ENCODE data around the gene MEF2A. TPM values are rescaled to one million over a fixed set of nuclear protein-coding genes. Genes with fewer than 3 reads are reported as not detected.

The MEF2A gene
- total RNA-seq, 4 donors from 2014 or later: 55.3 to 155 (median 105) TPM

- WGBS, 2 donors: 84 to 97% methylated on average over 4 of the region's 4 CpGs
- H3K36me3 ChIP-seq: no peaks in the 10 kb centered on the region
- TF ChIP-seq POLR2A (IDR thresholded peaks at IDR 0.05): no peak
- TF ChIP-seq, protein P1, sequence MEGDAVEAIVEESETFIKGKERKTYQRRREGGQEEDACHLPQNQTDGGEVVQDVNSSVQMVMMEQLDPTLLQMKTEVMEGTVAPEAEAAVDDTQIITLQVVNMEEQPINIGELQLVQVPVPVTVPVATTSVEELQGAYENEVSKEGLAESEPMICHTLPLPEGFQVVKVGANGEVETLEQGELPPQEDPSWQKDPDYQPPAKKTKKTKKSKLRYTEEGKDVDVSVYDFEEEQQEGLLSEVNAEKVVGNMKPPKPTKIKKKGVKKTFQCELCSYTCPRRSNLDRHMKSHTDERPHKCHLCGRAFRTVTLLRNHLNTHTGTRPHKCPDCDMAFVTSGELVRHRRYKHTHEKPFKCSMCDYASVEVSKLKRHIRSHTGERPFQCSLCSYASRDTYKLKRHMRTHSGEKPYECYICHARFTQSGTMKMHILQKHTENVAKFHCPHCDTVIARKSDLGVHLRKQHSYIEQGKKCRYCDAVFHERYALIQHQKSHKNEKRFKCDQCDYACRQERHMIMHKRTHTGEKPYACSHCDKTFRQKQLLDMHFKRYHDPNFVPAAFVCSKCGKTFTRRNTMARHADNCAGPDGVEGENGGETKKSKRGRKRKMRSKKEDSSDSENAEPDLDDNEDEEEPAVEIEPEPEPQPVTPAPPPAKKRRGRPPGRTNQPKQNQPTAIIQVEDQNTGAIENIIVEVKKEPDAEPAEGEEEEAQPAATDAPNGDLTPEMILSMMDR (IDR thresholded peaks at IDR 0.05): no peak
- intact Hi-C loops (cut with DNase I): no loop called here
- no peak for DNase-seq
- no peaks in the 10 kb centered on the region for H3K4me1 ChIP-seq
- H3K27me3 ChIP-seq: no peaks in the 10 kb centered on the region
- no peaks in the 10 kb centered on the region for H3K9me3 ChIP-seq
- no peak overlapping the region for H3K27ac ChIP-seq
- no peak overlapping the region for H3K4me3 ChIP-seq (replicated peaks in 1 of 3)
Measured at GRCh38 chr15:99546441-99547100, 19.2 kb upstream of the MEF2A start.

DNA sequence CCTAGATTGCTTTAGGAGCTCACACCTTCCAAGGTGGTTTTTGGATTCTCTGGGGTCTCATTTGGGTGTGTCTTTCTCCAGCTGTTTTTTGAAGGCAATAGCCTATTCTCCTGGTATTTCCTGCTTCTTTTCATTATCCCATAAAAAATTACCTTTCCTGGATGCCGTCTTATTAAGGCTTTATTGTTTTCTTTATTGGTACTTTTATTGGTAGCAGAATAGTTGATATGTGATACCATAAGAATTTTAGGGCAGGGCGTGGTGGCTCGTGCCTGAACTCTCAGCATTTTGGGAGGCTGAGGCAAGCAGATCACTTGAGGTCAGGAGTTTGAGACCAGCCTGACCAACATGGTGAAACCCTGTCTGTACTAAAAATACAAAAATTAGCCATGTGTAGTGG, 18.3 kb upstream of the MEF2A start:
- no peak overlapping the region for H3K4me3 ChIP-seq (replicated peaks in 1 of 3)
- WGBS, 2 donors: 90 to 91% methylated on average over 3 of the region's 3 CpGs
- H3K36me3 ChIP-seq: no peaks in the 10 kb centered on the region
- intact Hi-C loops (cut with DNase I): no loop called here
- H3K27ac ChIP-seq: no peak overlapping the region
- no peaks in the 10 kb centered on the region for H3K4me1 ChIP-seq
- no peaks in the 10 kb centered on the region for H3K9me3 ChIP-seq
- no peaks in the 10 kb centered on the region for H3K27me3 ChIP-seq
- no peak for DNase-seq
- TF ChIP-seq, protein P1 (IDR thresholded peaks at IDR 0.05): no peak
- TF ChIP-seq POLR2A (IDR thresholded peaks at IDR 0.05): no peak

GRCh38 chr15:99550077-99550476, 15.7 kb upstream of the MEF2A start:
- 89 to 93% methylated on average over 5 of the region's 5 CpGs for WGBS, 2 donors
- Histone ChIP-seq H3K9me3 (no peaks in the 10 kb centered on the region), H3K36me3 (no peaks in the 10 kb centered on the region), H3K27ac (no peak overlapping the region), H3K27me3 (no peaks in the 10 kb centered on the region), H3K4me3 (replicated peaks in 1 of 3) (no peak overlapping the region), H3K4me1 (no peaks in the 10 kb centered on the region)
- DNase-seq: no peak
- intact Hi-C loops (cut with DNase I): no loop called here
- TF ChIP-seq POLR2A (IDR thresholded peaks at IDR 0.05): no peak
- TF ChIP-seq, protein P1 (IDR thresholded peaks at IDR 0.05): no peak

DNA sequence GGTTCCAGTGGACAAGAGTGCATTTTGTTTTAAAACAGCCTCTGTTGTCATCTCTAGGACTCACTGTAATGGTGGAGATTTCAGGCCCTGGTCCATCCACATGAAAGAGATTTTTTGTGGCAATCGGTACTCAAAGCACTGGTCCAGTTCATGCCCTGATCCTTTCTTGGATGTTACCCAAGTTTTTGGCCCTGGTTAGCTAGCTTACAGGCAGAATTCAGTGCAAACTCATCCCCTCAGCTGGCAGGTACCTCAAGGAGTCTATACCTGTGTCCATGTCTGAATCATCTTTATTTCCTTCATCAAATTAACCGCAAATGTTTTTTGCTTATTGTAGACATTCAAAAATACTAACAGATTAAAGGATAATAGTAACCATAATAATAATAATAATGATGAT, 13.7 kb upstream of the MEF2A start:
- TF ChIP-seq, protein P1 (IDR thresholded peaks at IDR 0.05): no peak
- TF ChIP-seq POLR2A (IDR thresholded peaks at IDR 0.05): no peak
- no peak for DNase-seq
- Histone ChIP-seq H3K36me3 (no peaks in the 10 kb centered on the region), H3K4me3 (replicated peaks in 1 of 3) (no peak overlapping the region), H3K9me3 (no peaks in the 10 kb centered on the region), H3K4me1 (no peaks in the 10 kb centered on the region), H3K27ac (no peak overlapping the region), H3K27me3 (no peaks in the 10 kb centered on the region)
- WGBS, 2 donors: 87 to 93% methylated on average over 2 of the region's 2 CpGs
- intact Hi-C loops (cut with DNase I): no loop called here

- TF ChIP-seq, protein P1 (IDR thresholded peaks at IDR 0.05): no peak
- TF ChIP-seq POLR2A (IDR thresholded peaks at IDR 0.05): no peak
- intact Hi-C loops (cut with DNase I): no loop called here
- Histone ChIP-seq H3K27me3 (no peaks in the 10 kb centered on the region), H3K4me3 (replicated peaks in 1 of 3) (no peak overlapping the region), H3K4me1 (no peaks in the 10 kb centered on the region), H3K9me3 (no peaks in the 10 kb centered on the region), H3K36me3 (no peaks in the 10 kb centered on the region), H3K27ac (no peak overlapping the region)
- WGBS, 2 donors: 69 to 85% methylated on average over 5 of the region's 5 CpGs
- no peak for DNase-seq
Measured at GRCh38 chr15:99554880-99555488, 10.8 kb upstream of the MEF2A start.

All from thyroid gland (tissue), 4 donors.